Psoas muscle (tissue), 8 donors: Measurements from ENCODE around the gene PCDHB8. TPM values are rescaled to one million over a fixed set of nuclear protein-coding genes. Genes with fewer than 3 reads are reported as not detected.
"Not testable (repeated sequence)": the region's sequence is repeated elsewhere in the genome, so short reads cannot be mapped to it uniquely, and the experiment has no call there.

ENCODE experiments used
- ATAC-seq, 4 donors: fragments of 200-7000 bp; cut with Tn5 transposase; one replicate each; pipeline ENCODE4 v1.9.1; 2020; ENCODE audit warnings: moderate library complexity in 3 of 4, mild to moderate bottlenecking in 2 of 4
- DNase-seq, 2 donors: peaks; one replicate each; pipeline ENCODE4 v3.0.0-alpha.2; 2020
- H3K27ac ChIP-seq: fragments of 200-600 bp; one replicate; pipeline ENCODE4 v1.8.0; 2022
- H3K27me3 ChIP-seq, 3 donors: fragments of 200-600 bp in 1 of 3; one replicate each; pipeline versions ENCODE4 v1.6.1 to v1.8.0; 2013 to 2022; ENCODE audit warnings: low read length in 2 of 3, mild to moderate bottlenecking in 2 of 3, moderate library complexity in 1 of 3; ENCODE audit not compliant: insufficient read depth in 3 of 3
- H3K36me3 ChIP-seq, 2 donors: fragments of 200-600 bp in 1 of 2; one replicate each; pipeline versions ENCODE4 v1.6.1 to v1.8.0; 2013 to 2022; ENCODE audit warnings: low read depth in 1 of 2, mild to moderate bottlenecking in 1 of 2, moderate library complexity in 1 of 2; ENCODE audit not compliant: insufficient read depth in 1 of 2
- H3K4me1 ChIP-seq: fragments of 200-600 bp; one replicate; pipeline ENCODE4 v1.8.0; 2022
- H3K4me3 ChIP-seq: fragments of 200-600 bp; one replicate; pipeline ENCODE4 v1.8.0; 2022; ENCODE audit warnings: mild to moderate bottlenecking
- H3K9me3 ChIP-seq: fragments of 200-600 bp; one replicate; pipeline ENCODE4 v1.8.0; 2022
- WGBS, 3 donors: extraction: QIAGEN DNeasy Blood & Tissue Kit; methylation state at CpG; one replicate each; pipeline versions ENCODE4 v1.1.6 to v1.1.7; 2013; 5-methylcytosine and 5-hydroxymethylcytosine counted together
- intact Hi-C, 2 donors: fragments of 100-400 bp; cut with DNase I; formaldehyde crosslinking; loops; one replicate each; pipeline versions ENCODE4 v1.11.0 to v1.14.2; 2022
- polyA plus RNA-seq, 3 donors: library from polyadenylated mRNA; stranded (reverse); fragments of 200-250 nt; gene quantifications; one replicate each; pipeline ENCODE4 v1.2.3, GENCODE V29; 2013
- total RNA-seq, 4 donors: library from RNA; stranded (reverse); fragmentation: NEBNext Ultra II Directional in 2 of 4; extraction: Animal tissue kit (Norgen Biotek cat#: 25700) in 2 of 4; gene quantifications; one replicate each; pipeline versions ENCODE4 v1.2.1 to v1.2.4, GENCODE V29; 2021 to 2023
- TF ChIP-seq, protein P1 (sequence below): fragments of 200-600 bp; IDR thresholded peaks from one replicate; pipeline ENCODE4 v1.8.0; 2022; ENCODE audit warnings: antibody characterized with exemption
- donor health status: healthy with polysubstance abuse.
- donor health status: DM: no; HTN: no; CAD: no; lungs with moderate emphysema.
- donor health status: Bipolar disorder and iron deficiency.
- donor health status: healthy.
- donor health status: DM: yes; HTN: yes; CAD: no.
- donor health status: DM: no; HTN: no; CAD: no.
- donor health status: DM: no; HTN: no; CAD: no.
- donor health status: DM: yes; HTN: yes; CAD: no.

The PCDHB8 gene
- total and polyA plus RNA-seq, 7 donors: 0.04 to 0.87 (median 0.26) TPM

DNA sequence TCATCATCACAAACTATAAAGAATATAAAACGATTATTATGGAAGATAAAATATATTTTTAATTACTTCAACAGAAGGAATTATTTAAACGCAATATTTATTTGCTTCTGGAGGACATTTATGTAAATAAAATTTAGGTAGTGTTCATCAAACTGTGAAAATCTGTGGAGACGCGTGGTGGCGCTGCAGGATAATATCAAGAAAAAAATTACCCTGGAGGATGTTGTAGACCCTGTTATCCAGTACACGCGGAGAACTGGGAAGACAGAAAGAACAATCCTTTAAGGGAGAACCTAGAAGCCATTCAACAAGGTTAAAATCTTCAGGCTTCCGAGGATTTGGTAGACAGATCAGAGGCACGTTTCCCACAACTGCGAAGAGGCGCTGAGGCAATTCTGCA lies 30.9 kb downstream of the PCDHB8 start, which contains the start of gene PCDHB12:
TSS of gene PCDHB12 (plus strand) at position 242 of the 400 bp plus-strand sequence. CDS start 189 bp downstream, outside the sequence.
- H3K9me3 ChIP-seq: peaks cover 3% of the 10 kb centered on the region
- no peak for ATAC-seq
- H3K27me3 ChIP-seq: peaks cover 0 to 34% (median 6%) of the 10 kb centered on the region in 3 donors
- no peaks in the 10 kb centered on the region for H3K36me3 ChIP-seq
- DNase-seq: no peak
- H3K4me1 ChIP-seq: no peaks in the 10 kb centered on the region
- intact Hi-C loops: no loop called here
- TF ChIP-seq, protein P1, sequence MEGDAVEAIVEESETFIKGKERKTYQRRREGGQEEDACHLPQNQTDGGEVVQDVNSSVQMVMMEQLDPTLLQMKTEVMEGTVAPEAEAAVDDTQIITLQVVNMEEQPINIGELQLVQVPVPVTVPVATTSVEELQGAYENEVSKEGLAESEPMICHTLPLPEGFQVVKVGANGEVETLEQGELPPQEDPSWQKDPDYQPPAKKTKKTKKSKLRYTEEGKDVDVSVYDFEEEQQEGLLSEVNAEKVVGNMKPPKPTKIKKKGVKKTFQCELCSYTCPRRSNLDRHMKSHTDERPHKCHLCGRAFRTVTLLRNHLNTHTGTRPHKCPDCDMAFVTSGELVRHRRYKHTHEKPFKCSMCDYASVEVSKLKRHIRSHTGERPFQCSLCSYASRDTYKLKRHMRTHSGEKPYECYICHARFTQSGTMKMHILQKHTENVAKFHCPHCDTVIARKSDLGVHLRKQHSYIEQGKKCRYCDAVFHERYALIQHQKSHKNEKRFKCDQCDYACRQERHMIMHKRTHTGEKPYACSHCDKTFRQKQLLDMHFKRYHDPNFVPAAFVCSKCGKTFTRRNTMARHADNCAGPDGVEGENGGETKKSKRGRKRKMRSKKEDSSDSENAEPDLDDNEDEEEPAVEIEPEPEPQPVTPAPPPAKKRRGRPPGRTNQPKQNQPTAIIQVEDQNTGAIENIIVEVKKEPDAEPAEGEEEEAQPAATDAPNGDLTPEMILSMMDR: peak; percentile 8
- WGBS, 3 donors: 17 to 21% (median 18%) methylated on average over 11 of the region's 11 CpGs
- H3K4me3 ChIP-seq: peak within 1 kb of the TSS; percentile 26
- no peak within 1 kb of the TSS for H3K27ac ChIP-seq

DNA sequence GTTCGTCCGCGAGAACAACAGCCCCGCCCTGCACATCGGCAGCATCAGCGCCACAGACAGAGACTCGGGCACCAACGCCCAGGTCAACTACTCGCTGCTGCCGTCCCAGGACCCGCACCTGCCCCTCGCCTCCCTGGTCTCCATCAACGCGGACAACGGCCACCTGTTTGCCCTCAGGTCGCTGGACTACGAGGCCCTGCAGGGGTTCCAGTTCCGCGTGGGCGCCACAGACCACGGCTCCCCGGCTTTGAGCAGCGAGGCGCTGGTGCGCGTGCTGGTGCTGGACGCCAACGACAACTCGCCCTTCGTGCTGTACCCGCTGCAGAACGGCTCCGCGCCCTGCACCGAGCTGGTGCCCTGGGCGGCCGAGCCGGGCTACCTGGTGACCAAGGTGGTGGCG lies 32.7 kb downstream of the PCDHB8 start:
- ATAC-seq, H3K27ac ChIP-seq, H3K4me3 ChIP-seq, H3K36me3 ChIP-seq, intact Hi-C loops, DNase-seq, H3K9me3 ChIP-seq, H3K4me1 ChIP-seq: not testable (repeated sequence)
- peaks cover 0 to 34% (median 6%) of the 10 kb centered on the region in 3 donors for H3K27me3 ChIP-seq
- 31 to 37% (median 36%) methylated on average over 28 to 39 of the region's 39 CpGs for WGBS, 3 donors

DNA sequence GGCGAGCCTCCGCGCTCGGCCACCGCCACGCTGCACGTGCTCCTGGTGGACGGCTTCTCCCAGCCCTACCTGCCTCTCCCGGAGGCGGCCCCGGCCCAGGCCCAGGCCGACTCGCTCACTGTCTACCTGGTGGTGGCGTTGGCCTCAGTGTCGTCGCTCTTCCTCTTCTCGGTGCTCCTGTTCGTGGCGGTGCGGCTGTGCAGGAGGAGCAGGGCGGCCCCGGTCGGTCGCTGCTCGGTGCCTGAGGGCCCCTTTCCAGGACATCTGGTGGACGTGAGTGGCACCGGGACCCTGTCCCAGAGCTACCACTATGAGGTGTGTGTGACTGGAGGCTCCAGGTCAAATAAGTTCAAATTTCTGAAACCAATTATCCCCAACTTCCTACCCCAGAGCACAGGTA lies 33.3 kb downstream of the PCDHB8 start:
- H3K9me3 ChIP-seq, H3K4me3 ChIP-seq, H3K4me1 ChIP-seq, H3K27ac ChIP-seq, H3K36me3 ChIP-seq, intact Hi-C loops, ATAC-seq, DNase-seq: not testable (repeated sequence)
- WGBS, 3 donors: 28 to 36% (median 29%) methylated on average over 19 to 22 of the region's 27 CpGs
- peaks cover 0 to 34% (median 6%) of the 10 kb centered on the region in 3 donors for H3K27me3 ChIP-seq

DNA sequence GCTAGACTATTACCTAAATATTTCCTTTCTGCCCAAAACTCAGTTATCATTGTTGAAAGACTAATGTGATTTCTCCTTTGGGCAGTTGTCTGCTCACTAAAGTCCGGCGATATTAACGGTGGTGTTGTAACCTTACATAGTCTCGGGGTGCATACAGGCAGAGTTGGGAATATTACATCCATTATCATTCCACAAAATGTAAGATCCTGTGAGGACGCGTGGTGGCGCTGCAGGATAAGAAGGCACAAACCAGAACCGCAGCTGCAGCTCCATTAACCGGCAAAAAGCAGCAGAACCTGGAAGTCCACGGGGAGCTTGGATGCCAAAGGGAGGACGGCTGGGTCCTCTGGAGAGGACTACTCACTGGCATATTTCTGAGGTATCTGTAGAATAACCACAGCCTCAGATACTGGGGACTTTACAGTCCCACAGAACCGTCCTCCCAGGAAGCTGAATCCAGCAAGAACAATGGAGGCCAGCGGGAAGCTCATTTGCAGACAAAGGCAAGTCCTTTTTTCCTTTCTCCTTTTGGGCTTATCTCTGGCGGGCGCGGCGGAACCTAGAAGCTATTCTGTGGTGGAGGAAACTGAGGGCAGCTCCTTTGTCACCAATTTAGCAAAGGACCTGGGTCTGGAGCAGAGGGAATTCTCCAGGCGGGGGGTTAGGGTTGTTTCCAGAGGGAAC lies 36.2 kb downstream of the PCDHB8 start, which contains the start of gene PCDHB13:
TSS of gene PCDHB13 (plus strand) at position 264 of the 684 bp plus-strand sequence. CDS start at position 469, 205 bp downstream.
- ATAC-seq: peak in 2 of 4 donors; percentile 36 to 68
- H3K36me3 ChIP-seq, intact Hi-C loops, H3K4me1 ChIP-seq, H3K9me3 ChIP-seq, H3K27ac ChIP-seq: not testable (repeated sequence)
- 9 to 13% (median 9%) methylated on average over 11 to 13 of the region's 18 CpGs for WGBS, 3 donors
- DNase-seq: peak in 1 of 2 donors; percentile 45
- Histone ChIP-seq H3K4me3 (peak within 1 kb of the TSS; percentile 32), H3K27me3 (peaks cover 0 to 20% (median 4%) of the 10 kb centered on the region in 3 donors)

DNA sequence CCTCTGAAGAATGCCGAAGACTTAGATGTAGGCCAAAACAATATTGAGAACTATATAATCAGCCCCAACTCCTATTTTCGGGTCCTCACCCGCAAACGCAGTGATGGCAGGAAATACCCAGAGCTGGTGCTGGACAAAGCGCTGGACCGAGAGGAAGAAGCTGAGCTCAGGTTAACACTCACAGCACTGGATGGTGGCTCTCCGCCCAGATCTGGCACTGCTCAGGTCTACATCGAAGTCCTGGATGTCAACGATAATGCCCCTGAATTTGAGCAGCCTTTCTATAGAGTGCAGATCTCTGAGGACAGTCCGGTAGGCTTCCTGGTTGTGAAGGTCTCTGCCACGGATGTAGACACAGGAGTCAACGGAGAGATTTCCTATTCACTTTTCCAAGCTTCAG lies 37.0 kb downstream of the PCDHB8 start:
- H3K27me3 ChIP-seq: peaks cover 0 to 18% (median 2%) of the 10 kb centered on the region in 3 donors
- 54 to 65% (median 56%) methylated on average over 10 of the region's 12 CpGs for WGBS, 3 donors
- H3K4me3 ChIP-seq, H3K9me3 ChIP-seq, intact Hi-C loops, H3K4me1 ChIP-seq, ATAC-seq, H3K36me3 ChIP-seq, H3K27ac ChIP-seq, DNase-seq: not testable (repeated sequence)

DNA sequence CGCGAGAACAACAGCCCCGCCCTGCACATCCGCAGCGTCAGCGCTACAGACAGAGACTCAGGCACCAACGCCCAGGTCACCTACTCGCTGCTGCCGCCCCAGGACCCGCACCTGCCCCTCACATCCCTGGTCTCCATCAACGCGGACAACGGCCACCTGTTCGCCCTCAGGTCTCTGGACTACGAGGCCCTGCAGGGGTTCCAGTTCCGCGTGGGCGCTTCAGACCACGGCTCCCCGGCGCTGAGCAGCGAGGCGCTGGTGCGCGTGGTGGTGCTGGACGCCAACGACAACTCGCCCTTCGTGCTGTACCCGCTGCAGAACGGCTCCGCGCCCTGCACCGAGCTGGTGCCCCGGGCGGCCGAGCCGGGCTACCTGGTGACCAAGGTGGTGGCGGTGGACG lies 37.9 kb downstream of the PCDHB8 start:
- WGBS, 3 donors: 32 to 40% (median 35%) methylated on average over 26 to 34 of the region's 40 CpGs
- H3K27me3 ChIP-seq: peaks cover 0 to 22% (median 0%) of the 10 kb centered on the region in 3 donors
- H3K9me3 ChIP-seq, H3K4me1 ChIP-seq, DNase-seq, H3K4me3 ChIP-seq, H3K27ac ChIP-seq, intact Hi-C loops, H3K36me3 ChIP-seq, ATAC-seq: not testable (repeated sequence)

DNA sequence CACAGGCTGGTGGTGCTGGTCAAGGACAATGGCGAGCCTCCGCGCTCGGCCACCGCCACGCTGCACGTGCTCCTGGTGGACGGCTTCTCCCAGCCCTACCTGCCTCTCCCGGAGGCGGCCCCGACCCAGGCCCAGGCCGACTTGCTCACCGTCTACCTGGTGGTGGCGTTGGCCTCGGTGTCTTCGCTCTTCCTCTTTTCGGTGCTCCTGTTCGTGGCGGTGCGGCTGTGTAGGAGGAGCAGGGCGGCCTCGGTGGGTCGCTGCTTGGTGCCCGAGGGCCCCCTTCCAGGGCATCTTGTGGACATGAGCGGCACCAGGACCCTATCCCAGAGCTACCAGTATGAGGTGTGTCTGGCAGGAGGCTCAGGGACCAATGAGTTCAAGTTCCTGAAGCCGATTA lies 38.4 kb downstream of the PCDHB8 start:
- intact Hi-C loops, H3K4me3 ChIP-seq, H3K9me3 ChIP-seq, H3K36me3 ChIP-seq, DNase-seq, ATAC-seq, H3K4me1 ChIP-seq, H3K27ac ChIP-seq: not testable (repeated sequence)
- WGBS, 3 donors: 31 to 36% (median 34%) methylated on average over 8 to 19 of the region's 26 CpGs
- H3K27me3 ChIP-seq: peaks cover 0 to 19% (median 0%) of the 10 kb centered on the region in 3 donors
